ENCODE results near the gene TPPP2.

Gene TPPP2

DNA sequence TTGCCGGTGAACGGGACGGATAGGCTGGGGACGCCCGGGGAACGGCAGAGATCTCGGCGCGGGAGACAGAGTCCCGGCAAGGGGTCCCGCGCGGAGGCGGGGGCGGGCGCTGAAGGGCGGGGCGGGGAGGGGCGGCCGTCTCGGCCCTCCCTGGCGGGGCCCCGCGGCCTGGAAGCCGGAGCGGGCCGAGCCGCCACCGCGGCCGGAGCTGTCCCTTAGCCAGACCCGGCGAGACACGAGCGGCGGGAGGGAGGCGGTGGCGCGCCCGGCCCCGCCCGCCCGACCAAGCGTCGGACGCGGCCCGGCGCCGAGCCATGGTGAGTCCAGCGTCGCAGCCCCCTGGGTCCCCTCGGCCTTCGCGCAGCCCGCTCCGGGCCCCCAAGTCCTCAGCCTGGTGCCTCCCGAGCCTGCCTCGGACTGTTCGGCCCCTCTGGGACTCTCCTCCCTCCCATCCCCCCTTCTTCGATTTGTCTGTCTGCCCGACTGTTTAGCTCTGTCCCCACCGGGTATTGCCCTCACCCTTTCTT is 40.1 kb downstream of the TPPP2 start, which contains the start of gene ARHGEF40:
ARHGEF40 (plus strand) TSS at position 222 of the 527 bp plus-strand sequence; CDS start at position 315, 93 bp downstream.
- peak within 1 kb of the TSS; percentile 67 for H3K9ac ChIP-seq (ENCODE audit: low read depth, low read length)
- H3K9me3 ChIP-seq (ENCODE audit: control insufficient read depth, insufficient read depth, low read length) = no peaks in the 10 kb centered on the region
- H3K4me1 ChIP-seq (ENCODE audit: insufficient read depth, low read length) = peaks cover 7% of the 10 kb centered on the region; the same call in 1 of the 2 replicates
- H3K36me3 ChIP-seq (ENCODE audit: insufficient read depth, low read length) = no peaks in the 10 kb centered on the region

DNA sequence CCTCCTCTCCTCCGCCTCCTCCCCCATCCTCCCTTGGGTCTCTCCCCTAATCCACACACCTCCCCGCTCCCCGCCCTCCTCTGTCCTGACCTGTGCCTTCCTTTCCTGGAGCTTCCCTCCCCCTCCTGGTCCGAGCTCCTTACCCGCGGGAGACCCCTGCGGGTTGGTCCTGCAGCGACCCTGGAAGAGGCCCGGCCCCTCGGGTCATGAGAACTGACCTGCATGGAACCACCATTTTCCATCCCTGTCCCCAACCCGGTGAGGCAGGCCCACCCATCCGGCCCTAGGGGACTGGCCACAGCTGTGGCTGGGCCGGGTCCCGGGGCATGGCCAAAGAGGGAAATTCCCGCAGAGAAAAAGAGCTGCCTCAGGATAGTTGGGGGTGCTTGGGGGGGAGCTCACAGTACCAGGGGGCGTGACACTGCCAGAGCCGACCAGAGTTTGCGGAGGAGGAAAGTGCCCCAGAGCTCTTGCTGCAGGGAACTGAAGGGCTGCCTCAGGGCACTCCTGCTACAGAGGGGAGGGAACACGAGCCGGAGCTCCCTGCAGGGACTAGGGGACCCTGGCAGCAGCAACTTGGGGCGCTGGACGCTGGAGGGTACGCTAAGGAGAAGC is 40.7 kb downstream of the TPPP2 start:
- Histone ChIP-seq H3K9ac (ENCODE audit: low read depth, low read length) (peak overlapping the region; percentile 67), H3K9me3 (ENCODE audit: control insufficient read depth, insufficient read depth, low read length) (no peaks in the 10 kb centered on the region), H3K36me3 (ENCODE audit: insufficient read depth, low read length) (no peaks in the 10 kb centered on the region), H3K4me1 (ENCODE audit: insufficient read depth, low read length) (peaks cover 7% of the 10 kb centered on the region; the same call in 1 of the 2 replicates)

DNA sequence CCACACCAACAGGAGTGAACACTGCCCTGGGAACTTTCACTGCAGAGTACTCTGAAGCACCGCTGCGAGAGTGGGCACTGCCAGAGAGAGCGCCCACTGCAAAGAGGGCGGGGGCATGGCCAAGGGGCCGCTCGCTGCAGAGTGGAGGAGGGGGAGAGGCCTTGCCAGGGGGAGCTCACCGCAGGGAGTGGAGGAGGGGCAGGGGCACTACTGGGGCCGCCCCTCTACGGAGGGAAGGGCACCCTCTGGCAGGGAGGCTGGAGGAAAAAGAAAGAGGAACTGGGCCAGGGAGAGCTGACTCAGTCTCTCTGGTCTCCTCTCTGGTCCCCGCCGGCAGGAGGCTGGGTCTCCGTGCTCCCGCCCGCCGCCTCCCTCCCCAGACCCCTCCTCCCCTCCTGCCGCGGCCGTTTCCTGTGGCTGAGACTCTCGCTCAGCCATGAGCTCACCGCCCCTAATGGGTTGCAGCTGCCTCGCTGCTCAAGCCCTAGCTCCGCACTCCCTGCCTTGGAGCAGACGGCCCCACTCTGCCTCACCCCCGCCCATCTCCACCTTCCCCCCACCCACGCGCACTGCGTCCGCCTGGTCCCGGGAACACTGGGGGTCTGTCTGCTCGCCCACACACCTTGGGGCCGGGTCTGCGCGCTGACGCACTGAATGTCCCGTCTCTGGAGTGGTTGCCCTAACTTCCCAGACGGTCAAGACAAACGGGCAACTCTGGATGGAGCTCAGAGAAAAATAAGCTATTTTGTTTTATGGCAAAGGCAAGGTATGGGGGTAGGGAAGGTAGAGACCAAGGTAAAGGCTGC is 41.4 kb downstream of the TPPP2 start:
- H3K4me1 ChIP-seq (ENCODE audit: insufficient read depth, low read length) = peaks cover 7% of the 10 kb centered on the region; the same call in 1 of the 2 replicates
- H3K9ac ChIP-seq (ENCODE audit: low read depth, low read length) = peak overlapping the region; percentile 67
- H3K36me3 ChIP-seq (ENCODE audit: insufficient read depth, low read length) = no peaks in the 10 kb centered on the region
- H3K9me3 ChIP-seq (ENCODE audit: control insufficient read depth, insufficient read depth, low read length) = no peaks in the 10 kb centered on the region

DNA sequence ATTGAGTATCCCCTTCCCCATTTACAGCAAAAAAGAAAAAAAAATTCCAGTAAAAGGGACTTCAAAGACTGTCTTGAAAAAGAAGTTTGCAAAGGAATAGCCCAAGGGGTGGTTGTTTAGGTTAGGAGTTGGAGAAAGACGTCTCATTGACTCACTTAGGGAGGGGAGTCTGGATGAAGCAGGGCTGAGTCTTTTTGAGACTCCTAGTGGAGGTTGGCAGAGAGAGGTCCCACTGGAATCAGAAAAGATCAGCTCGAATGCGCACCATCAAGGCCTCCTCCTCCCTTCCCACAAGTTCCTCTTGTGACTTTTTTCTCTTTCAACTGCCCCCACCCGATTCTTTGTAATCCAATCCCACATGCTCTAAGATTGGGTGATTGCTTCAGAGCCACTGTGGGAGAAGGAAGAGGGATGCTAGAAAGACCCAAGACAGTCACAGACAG is 42.0 kb downstream of the TPPP2 start:
- Histone ChIP-seq H3K4me1 (ENCODE audit: insufficient read depth, low read length) (peaks cover 7% of the 10 kb centered on the region; the same call in 1 of the 2 replicates), H3K9ac (ENCODE audit: low read depth, low read length) (peak overlapping the region; percentile 67), H3K9me3 (ENCODE audit: control insufficient read depth, insufficient read depth, low read length) (no peaks in the 10 kb centered on the region), H3K36me3 (ENCODE audit: insufficient read depth, low read length) (no peaks in the 10 kb centered on the region)

DNA sequence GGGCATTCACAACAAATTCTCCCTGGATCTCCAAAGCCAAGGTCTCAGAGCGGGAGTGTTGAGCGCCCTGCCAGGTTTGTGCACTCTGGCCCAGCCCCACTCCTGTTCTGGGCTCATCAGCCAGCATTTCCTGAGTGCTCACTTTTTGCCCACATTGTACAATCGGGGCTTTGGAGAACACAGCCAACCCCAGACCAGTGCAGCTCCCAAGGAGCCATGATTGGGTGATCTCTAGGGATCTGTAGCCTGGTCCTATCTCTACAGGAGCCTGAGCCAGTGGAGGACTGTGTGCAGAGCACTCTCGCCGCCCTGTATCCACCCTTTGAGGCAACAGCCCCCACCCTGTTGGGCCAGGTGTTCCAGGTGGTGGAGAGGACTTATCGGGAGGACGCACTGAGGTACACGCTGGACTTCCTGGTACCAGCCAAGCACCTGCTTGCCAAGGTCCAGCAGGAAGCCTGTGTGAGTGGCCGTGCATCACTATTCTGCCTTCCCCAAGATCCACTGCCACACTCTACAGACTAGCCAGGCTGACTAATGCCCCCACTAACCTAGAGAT is 42.8 kb downstream of the TPPP2 start:
- no peak overlapping the region for H3K9ac ChIP-seq (ENCODE audit: low read depth, low read length)

DNA sequence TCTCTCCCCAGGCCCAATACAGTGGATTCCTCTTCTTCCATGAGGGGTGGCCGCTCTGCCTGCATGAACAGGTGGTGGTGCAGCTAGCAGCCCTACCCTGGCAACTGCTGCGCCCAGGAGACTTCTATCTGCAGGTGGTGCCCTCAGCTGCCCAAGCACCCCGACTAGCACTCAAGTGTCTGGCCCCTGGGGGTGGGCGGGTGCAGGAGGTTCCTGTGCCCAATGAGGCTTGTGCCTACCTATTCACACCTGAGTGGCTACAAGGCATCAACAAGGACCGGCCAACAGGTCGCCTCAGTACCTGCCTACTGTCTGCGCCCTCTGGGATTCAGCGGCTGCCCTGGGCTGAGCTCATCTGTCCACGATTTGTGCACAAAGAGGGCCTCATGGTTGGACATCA is 43.9 kb downstream of the TPPP2 start:
- H3K9ac ChIP-seq (ENCODE audit: low read depth, low read length) = no peak overlapping the region
- H3K36me3 ChIP-seq (ENCODE audit: insufficient read depth, low read length) = no peaks in the 10 kb centered on the region
- no peaks in the 10 kb centered on the region for H3K9me3 ChIP-seq (ENCODE audit: control insufficient read depth, insufficient read depth, low read length)
- peaks cover 7% of the 10 kb centered on the region; the same call in 1 of the 2 replicates for H3K4me1 ChIP-seq (ENCODE audit: insufficient read depth, low read length)

More for the DNA sequence above, 42.8 kb downstream of the TPPP2 start:
- Histone ChIP-seq H3K4me1 (ENCODE audit: insufficient read depth, low read length) (peaks cover 7% of the 10 kb centered on the region; the same call in 1 of the 2 replicates), H3K9me3 (ENCODE audit: control insufficient read depth, insufficient read depth, low read length) (no peaks in the 10 kb centered on the region), H3K36me3 (ENCODE audit: insufficient read depth, low read length) (no peaks in the 10 kb centered on the region)

DNA sequence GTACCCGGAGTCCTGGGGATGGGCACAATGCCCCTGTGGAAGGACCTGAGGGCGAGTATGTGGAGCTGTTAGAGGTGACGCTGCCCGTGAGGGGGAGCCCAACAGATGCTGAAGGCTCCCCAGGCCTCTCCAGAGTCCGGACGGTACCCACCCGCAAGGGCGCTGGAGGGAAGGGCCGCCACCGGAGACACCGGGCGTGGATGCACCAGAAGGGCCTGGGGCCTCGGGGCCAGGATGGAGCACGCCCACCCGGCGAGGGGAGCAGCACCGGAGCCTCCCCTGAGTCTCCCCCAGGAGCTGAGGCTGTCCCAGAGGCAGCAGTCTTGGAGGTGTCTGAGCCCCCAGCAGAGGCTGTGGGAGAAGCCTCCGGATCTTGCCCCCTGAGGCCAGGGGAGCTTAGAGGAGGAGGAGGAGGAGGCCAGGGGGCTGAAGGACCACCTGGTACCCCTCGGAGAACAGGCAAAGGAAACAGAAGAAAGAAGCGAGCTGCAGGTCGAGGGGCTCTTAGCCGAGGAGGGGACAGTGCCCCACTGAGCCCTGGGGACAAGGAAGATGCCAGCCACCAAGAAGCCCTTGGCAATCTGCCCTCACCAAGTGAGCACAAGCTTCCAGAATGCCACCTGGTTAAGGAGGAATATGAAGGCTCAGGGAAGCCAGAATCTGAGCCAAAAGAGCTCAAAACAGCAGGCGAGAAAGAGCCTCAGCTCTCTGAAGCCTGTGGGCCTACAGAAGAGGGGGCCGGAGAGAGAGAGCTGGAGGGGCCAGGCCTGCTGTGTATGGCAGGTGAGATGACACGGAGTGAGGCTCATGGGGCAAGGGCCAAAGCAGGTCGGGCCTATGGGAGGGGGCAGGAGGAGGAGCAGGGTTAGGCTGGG is 44.6 kb downstream of the TPPP2 start:
- H3K36me3 ChIP-seq (ENCODE audit: insufficient read depth, low read length) = no peaks in the 10 kb centered on the region
- no peaks in the 10 kb centered on the region for H3K9me3 ChIP-seq (ENCODE audit: control insufficient read depth, insufficient read depth, low read length)
- H3K9ac ChIP-seq (ENCODE audit: low read depth, low read length) = no peak overlapping the region
- peaks cover 7% of the 10 kb centered on the region; the same call in 1 of the 2 replicates for H3K4me1 ChIP-seq (ENCODE audit: insufficient read depth, low read length)

DNA sequence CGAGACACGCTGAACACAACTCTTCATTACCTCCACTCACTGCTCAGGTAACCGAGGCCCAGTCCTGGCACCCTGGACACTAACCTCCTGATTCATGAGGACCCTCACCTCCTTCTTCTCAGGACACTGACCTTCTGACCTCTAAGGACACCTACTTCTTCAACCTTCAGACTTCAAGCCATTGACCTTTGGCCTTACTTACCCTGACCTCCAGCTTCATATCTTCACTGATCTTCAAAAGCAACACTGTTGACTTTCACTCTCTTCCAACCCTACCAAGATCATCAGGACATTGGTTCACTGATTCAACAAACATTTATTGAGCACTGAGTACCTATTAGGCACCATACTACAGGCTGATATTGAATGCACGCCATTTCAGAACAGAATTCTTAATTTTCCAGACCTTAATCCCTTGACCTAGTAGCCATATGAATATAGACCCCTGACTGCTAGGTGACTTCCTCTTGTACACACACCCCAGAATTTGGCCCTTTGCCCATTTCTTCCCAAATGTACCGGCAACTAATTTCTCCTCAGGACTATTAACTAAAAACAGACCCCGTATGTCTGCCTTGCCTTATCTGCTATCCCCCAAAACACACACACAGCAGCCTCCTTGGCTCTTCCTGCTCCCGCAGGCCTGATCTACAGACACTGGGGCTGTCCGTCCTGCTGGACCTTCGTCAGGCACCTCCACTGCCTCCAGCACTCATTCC is 45.9 kb downstream of the TPPP2 start:
- Histone ChIP-seq H3K9me3 (ENCODE audit: control insufficient read depth, insufficient read depth, low read length) (no peaks in the 10 kb centered on the region), H3K4me1 (ENCODE audit: insufficient read depth, low read length) (peaks cover 7% of the 10 kb centered on the region; the same call in 1 of the 2 replicates), H3K9ac (ENCODE audit: low read depth, low read length) (no peak overlapping the region), H3K36me3 (ENCODE audit: insufficient read depth, low read length) (no peaks in the 10 kb centered on the region)

DNA sequence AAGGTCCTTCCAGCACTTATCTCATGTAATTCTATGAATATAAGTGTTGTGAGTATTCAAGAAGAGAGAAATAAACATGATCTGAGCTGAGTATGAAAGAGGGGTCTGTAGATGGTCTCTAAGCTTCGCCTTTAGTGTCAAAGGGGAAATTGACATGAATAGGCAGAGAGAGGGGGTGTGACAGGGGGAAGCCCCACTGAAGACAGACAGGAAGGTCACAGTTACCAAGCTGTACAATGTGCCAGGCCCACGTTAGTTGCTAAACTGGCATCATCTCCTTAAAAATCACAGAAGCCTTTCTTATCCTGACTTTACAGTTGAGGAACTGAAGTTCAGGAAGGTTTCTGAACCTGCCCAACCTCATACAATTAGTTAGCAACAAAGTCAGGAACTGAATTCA is 47.7 kb downstream of the TPPP2 start:
- Histone ChIP-seq H3K36me3 (ENCODE audit: insufficient read depth, low read length) (no peaks in the 10 kb centered on the region; the same call in 1 of the 2 replicates), H3K4me1 (ENCODE audit: insufficient read depth, low read length) (no peaks in the 10 kb centered on the region), H3K9me3 (ENCODE audit: control insufficient read depth, insufficient read depth, low read length) (no peaks in the 10 kb centered on the region), H3K9ac (ENCODE audit: low read depth, low read length) (no peak overlapping the region)

DNA sequence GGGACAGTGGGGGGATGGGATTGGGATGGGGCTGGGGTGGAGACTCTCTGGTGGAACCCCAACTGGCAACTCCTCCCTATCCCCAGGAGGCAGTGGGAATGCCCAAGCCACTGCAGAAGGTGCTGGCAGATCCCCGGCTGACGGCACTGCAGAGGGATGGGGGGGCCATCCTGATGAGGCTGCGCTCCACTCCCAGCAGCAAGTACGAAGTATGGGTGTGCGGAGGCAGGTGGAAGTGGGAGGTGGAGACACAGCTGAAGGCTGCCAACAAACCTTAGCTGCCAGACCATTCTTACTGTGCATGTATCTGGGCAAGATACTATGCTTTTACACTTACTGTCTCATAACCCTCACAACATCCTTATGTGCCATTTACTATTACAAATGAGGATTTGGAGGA is 48.3 kb downstream of the TPPP2 start:
- Histone ChIP-seq H3K36me3 (ENCODE audit: insufficient read depth, low read length) (no peaks in the 10 kb centered on the region; the same call in 1 of the 2 replicates), H3K4me1 (ENCODE audit: insufficient read depth, low read length) (no peaks in the 10 kb centered on the region), H3K9ac (ENCODE audit: low read depth, low read length) (no peak overlapping the region), H3K9me3 (ENCODE audit: control insufficient read depth, insufficient read depth, low read length) (no peaks in the 10 kb centered on the region)

DNA sequence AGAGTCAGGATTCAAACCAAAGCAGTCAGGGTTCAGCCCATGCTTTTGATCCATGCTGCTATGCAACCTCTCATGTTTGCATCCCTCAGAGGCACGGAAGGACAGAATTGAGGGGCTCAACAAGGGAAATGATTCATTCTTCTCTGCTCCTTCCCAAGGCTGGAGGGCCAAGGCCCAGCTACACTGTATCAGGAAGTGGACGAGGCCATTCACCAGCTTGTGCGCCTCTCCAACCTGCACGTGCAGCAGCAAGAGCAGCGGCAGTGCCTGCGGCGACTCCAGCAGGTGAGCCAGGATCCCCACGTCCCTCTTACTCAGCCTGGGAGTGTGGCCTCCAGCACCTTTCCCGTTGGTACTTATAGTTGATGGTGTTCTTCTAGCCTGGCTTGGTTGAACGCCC is 48.7 kb downstream of the TPPP2 start:
- Histone ChIP-seq H3K9me3 (ENCODE audit: control insufficient read depth, insufficient read depth, low read length) (no peaks in the 10 kb centered on the region), H3K9ac (ENCODE audit: low read depth, low read length) (no peak overlapping the region), H3K36me3 (ENCODE audit: insufficient read depth, low read length) (no peaks in the 10 kb centered on the region; the same call in 1 of the 2 replicates)

DNA sequence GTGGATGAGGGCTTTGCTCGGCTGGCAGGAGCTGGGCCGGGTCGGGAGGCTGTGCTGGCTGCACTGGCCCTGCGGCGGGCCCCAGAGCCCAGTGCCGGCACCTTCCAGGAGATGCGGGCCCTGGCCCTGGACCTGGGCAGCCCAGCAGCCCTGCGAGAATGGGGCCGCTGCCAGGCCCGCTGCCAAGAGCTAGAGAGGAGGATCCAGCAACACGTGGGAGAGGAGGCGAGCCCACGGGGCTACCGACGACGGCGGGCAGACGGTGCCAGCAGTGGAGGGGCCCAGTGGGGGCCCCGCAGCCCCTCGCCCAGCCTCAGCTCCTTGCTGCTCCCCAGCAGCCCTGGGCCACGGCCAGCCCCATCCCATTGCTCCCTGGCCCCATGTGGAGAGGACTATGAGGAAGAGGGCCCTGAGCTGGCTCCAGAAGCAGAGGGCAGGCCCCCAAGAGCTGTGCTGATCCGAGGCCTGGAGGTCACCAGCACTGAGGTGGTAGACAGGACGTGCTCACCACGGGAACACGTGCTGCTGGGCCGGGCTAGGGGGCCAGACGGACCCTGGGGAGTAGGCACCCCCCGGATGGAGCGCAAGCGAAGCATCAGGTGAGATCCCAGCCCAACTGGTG is 51.6 kb downstream of the TPPP2 start:
- Histone ChIP-seq H3K9ac (ENCODE audit: low read depth, low read length) (no peak overlapping the region), H3K4me1 (ENCODE audit: insufficient read depth, low read length) (no peaks in the 10 kb centered on the region), H3K9me3 (ENCODE audit: control insufficient read depth, insufficient read depth, low read length) (no peaks in the 10 kb centered on the region), H3K36me3 (ENCODE audit: insufficient read depth, low read length) (no peaks in the 10 kb centered on the region; the same call in 1 of the 2 replicates)

More for the DNA sequence above, 48.7 kb downstream of the TPPP2 start:
- no peaks in the 10 kb centered on the region for H3K4me1 ChIP-seq (ENCODE audit: insufficient read depth, low read length)
